Stimulated activated CD4-positive, alpha-beta T cell treated with anti-CD3 and anti-CD28 coated beads, Interleukin-4, amount 100 ng/mL, for 48 hours (primary cell): Measurements from ENCODE around the gene C1QTNF6.
A peak's percentile ranks its signal among the peaks of the same experiment; 100 is the strongest.

Source experiments
- DNase-seq, 2 donors: peaks; one replicate each; pipeline ENCODE4 v3.0.0-alpha.2; 2020; ENCODE audit warnings: low read depth in 2 of 2

The C1QTNF6 gene

DNA sequence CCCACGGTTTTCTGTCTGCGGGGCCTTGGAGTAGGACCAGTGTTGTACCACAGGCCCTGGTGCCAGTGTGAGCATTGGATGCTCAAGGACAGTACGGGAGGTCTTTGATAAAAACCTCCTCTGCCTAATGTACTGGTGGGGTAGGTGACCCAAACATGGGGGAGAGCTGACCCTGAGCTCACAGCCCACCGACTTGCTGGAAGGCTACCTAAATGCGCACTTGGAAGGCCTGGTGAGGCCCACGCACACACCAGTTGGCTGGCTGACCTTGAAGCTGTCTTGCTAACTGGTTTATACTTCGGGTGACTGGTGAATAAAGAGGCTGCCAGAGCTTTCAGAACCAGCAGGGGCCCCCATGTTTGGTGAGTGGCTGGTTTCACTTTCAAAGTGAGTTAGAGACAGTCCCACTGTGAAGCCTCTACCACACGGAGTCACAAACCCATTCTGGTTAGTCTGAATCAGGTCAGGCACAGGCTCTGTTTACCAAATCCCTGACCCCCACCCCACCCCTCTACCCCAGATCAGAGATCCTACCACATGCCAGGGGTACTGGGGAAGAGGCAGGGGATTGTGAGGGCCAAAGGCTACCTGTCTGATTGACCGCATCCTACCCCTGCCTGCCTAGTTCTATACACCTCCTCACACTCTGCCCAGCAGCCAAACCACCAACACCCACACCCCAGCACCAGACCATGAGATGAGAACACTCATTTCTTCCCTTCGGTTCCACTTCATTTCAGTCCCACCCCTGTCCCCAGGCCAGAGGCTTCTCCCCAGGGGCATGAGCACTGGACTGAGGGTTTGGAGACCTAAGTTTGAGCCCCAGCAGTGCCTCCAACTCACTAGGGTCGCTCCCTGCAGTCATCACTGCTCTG, 25.6 kb downstream of the C1QTNF6 start:
- DNase-seq: peak; percentile 57 to 71

DNA sequence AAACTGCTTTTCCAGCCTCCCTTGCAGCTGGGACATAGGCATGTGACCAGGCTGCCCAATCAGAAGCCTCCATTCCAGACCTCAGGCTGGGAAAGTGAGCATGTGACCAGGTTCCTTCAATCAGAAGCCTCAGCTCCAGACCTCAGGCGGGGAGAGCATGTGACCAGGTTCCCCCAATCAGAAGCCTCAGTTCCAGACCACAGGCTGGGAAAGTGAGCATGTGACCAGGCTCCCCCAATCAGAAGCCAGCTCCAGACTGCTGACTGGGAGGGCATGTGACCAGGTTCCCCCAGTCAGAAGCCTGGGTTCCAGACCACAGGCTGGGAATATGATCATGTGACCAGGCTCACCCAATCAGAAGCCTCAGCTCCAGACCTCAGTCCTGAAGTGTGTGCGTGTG, 26.6 kb downstream of the C1QTNF6 start:
- no peak for DNase-seq

DNA sequence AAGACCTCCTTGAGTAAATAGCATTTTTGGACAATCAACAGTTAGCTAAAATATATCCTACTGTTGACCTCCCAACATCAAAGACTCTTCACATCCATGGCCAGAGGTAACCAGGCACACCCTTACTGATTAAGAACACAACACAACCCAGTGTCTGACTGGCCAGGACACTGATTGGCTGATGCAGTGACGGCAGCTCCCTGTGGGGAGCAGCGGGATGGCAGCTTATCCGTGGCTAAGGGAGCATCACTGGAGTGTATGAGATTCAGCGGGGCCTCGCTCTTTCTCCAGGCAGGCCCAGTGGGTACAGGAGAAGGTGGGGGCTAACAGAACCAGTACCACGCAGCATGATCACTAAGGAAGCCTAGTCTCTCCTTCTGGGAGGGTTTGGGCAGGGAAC, 28.0 kb downstream of the C1QTNF6 start:
- DNase-seq: no peak

DNA sequence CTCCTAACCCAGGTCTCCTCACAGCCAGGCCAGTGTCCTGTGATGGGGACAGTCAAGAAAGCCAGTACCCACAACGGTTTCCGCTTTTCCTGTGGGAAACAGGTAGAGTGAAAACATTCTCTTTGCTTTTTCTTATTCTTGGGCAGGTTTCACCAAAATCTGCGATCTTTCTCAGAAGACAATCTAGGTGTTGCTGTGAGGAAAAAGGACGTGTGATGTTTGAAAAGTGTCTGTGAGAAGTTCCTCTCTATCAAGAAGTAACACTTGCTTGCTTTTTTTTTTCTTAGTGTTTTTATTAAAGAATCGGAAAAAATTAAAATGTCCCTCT, 29.1 kb downstream of the C1QTNF6 start:
- DNase-seq: no peak

DNA sequence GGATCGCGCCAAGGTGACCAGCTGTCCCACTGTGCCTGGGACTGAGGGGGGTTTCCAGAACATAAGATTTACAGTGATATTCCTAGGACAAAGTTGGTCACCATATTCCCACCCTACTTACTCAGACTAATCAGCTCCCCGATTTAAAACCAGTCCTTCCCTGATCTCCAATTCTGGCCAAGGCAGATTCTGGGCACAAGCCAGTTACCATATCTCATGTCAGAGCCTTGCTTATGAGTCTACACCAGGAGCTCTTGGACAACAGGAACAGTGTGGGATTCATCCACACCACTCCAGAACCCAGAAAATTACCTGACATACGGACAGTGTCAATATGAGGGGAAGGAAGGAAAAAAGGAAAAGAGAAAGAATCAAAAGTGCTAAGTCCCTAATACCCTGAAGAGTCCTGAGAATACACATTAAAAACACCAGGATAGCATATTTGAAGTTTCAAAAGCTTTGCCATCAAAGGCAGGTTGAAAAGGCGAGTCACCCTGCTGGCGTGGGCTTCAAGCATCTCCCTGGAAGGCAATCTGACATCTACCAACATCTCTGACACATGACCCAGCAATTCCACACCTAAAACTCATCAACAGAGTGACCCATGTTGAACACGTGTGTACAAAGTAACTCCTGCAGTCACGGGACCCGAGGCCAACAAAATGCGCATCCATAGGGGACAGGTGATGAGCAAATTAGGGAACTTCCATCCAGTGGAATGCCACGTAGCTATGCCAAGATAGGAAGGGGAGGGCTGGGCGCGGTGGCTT, 30.3 kb downstream of the C1QTNF6 start:
- DNase-seq: no peak

DNA sequence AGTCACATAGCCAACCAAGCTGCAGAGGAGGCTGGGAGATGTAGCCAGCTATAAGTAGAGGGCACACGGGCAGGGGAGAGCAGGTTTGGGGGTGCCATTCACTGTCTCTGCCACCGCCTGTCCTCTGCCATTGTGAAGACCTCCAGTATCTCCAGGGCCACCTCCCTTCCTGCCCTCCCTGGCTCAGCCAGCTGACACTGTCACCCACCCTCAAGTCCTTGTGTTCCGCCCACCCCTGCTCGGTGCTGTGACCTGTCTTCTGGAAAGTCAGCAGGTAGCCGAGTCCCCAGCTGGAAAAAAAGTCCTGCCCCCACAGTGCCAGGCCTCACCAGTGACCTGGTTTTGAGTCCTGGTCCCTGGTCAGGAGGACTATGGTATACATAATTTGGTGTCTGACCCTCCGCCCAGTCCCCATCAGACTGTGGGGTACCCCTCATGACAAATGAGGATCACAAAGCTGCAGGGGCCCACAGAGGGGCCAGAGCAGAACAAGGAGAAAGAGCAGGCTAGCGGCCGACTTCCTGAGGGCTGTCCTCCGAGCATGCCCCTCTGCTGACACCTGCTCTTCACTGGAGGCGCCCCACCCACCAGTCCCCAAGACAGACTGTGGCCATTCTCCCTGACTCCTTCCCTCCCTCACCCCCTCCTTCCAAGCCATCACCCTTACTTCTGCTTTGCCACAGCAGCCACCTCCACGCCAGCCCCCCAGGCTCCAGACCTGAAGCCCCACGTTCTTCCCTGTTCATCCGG, 31.2 kb downstream of the C1QTNF6 start:
- DNase-seq: no peak

DNA sequence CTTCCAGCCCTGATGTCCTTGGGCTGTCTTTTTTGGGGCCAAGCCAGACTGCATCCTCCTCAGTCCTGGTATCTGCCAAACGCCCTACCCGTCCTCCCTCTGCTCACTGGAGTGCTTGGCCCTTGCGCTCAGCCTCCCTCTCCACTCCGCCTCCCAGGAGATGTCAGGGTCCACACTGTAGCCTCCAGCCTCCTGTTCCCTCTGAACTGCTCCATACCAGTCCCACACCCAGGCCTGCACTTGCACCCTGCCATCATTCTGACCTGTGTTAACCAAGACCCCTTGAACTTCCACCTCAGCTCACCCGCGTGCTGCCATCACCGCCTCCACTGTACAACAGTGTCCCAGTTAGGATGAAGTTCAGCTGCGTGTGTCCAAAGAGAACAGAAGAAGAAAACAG, 32.1 kb downstream of the C1QTNF6 start:
- DNase-seq: no peak

DNA sequence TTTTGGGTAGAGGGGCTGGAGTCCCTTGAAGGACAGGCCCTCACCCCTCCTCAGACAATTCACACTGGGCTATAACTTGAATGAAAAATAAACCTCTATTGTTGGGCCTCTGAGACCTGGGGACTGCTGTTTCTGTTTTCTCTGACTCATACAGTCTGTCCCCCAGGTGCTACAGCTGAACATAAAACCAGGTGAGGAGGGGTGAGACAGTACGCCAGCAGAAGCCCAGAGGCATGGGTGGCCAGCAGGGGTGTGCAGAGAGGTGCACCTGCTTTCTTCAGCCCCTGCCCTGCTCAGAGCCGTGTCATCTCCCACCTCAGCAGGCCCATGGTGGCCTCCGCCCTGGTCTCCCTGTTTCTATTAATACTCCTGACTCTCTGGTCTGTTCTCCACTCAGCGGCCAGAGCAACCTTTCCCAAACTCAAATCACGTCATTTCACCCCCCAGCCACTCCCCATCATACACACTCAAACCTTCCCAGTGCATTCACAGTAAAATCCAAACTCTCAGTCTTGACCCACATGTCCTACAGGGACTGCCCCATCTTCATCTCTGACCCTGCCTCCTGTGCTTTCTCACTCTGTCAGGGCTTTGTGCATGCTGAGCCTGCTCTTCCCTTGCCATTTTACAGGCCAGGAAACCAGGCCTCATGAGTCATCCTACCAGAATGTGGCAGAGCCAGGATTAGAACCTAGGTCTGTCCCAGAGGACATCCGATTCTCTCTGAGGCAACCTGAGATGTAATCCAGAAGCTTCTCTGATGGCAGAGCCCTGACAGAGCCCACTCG, 32.9 kb downstream of the C1QTNF6 start:
- DNase-seq: no peak

DNA sequence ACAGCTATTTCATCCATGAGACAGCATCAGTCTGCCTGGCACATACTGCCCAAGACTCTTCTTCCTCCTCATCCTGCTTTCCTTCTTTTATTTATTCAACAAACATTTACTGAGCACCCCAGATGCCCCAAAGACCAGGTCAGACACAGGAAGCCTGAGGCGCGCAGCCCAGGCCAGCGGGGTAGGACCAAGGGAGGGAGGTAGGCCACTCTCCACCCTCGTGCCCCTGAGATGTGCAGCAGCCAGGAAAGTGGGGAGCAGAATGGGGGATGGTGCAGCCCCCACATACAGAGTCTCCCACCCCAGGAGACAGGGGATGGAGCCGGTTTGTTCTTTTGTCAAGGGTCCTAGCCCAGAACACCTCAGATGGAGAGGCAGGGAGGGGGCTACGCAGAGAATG, 34.1 kb downstream of the C1QTNF6 start:
- DNase-seq: no peak

DNA sequence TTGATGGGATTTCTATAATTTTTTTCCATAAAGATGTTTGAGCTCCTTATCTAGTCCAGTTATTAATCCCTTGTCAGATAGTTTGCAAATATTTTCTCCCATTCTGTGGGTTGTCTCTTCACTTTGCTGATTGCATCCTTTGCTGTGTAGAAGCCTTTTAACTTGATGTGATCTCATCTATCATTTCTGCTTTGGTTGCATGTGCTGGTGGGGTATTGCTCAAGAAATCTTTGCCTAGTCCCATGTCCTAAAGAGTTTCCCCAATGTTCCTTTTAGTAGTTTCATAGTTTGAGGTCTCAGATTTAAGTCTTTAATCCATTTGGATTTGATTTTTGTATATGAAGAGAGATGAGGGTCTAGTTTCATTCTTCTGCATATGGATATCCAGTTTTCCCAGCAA, 36.6 kb downstream of the C1QTNF6 start:
- DNase-seq: no peak

DNA sequence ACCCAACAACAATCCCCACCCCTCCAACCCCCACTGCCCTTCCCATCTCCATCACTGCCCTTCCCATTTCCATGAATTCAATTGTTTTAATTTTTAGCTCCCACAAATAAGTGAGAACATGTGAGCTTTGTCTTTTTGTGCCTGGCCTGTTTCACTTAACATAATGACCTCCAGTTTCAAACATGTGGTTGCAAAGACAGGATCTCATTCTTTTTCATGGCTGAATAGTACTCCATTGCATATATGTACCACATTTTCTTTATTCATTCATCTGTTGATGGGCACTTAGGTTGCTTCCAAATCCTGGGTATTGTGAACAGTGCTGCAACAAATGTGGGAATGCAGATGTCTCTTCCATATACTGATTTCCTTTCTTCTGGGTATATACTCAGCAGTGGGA, 37.3 kb downstream of the C1QTNF6 start:
- no peak for DNase-seq

DNA sequence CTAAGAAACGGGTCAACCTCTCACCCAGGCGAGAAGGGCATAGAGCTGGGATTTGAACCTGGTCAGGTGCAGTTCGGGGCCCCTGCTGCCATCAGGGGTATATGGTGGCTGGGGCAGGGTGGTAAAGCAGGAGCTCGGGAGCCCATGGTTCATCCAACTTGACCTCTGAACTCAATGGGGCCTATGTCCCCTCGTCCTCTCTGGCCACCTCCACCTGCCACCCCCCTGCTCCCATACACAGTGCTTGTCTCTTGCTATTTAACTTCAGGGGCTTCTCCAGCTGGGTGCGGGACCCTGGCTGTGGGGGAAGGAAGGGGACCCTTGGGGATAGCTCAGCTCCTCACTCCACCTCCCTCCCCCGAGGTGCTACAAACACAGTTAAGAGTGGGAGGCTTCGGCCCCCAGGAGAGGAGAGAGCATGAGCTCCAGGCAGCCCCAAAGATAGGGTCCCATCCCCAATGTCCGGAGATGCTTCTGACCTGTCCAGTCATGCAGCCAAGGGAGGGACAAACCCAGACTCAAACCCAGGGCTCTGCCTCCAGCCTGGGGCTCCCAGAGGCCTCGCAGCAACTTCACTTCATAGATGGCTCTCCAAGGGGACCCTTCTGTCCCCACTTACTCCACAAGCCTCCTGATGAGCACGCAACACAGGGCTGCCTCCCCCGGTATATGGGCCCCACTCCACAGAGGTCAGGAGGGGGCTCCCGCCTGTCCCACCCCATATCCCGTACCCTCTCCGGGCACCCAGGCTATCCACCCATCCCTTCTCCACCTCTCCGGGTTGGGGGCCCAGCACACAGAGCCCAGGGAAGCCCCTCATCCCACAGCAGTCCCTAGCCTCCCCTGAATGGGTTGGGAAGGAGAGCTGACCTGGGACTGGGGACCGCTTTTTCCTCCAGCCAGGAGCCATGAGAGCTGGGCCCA, 39.0 kb downstream of the C1QTNF6 start:
- no peak for DNase-seq

DNA sequence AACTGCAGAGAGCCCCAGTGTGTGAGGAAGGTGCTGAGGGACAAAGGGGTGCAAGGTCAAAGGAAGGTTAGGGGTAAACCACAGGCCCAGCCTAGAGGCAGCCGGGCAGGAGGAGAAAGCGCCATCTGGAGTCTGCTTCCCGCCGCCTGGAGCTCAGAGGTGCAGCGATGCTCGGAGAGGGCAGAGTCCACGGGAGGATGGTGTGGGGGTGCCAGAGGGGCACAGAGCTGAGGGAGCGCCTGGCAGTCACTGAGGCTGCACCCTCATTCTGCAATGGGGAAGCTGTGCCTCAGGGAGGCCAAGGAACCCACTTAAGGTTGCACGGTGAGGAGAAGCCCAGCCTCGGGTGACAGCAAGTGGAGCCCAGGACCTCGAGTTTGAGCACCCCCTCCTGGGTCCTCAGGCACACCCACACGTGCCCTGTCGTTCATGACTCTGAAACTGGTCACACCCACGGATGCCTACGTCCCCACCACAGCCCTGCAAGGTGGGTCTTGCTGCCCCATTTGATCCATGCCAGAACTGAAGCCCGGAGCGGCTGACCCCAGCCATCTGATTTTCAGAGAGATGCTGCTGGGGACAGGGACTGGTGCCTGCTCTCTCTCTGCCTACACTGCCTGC, 39.9 kb downstream of the C1QTNF6 start:
- DNase-seq: no peak

DNA sequence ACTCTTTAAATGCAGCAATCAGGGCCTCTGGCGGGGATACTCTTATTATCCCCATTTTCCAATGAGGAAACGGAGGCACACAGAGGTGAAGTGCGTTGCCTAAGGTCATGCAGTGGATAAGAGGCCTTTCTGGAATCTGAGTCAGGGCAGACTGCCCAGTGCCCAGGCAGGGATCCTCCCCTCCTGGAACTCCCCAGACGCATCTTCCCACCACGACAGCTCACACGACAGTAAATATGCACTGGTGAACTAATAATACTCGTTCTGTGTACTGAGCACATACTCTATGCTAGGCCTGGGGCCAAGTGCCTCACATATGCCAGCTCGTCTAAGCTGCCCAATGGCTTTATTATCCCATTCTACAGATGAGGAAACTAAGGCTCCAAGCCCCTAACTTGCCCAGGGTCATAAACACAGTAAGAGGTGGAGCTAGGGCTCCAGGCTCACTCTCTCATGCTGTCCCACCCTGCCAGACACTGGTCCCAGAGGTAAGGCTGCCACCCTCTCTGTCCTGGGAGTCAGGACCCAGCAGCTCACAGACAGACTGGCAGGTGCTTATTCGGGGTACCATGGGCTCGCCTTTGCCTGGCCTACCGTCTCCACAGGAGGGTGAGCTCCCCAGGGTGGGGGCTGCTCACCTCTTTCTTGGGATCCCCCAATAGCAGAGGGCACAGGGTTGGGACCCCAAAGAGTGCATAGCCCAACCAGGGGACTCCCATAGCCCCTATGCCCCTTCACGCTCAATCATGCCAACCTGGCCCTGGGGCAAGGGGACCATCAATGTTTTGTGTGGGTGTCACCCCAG, 40.7 kb downstream of the C1QTNF6 start:
- no peak for DNase-seq

DNA sequence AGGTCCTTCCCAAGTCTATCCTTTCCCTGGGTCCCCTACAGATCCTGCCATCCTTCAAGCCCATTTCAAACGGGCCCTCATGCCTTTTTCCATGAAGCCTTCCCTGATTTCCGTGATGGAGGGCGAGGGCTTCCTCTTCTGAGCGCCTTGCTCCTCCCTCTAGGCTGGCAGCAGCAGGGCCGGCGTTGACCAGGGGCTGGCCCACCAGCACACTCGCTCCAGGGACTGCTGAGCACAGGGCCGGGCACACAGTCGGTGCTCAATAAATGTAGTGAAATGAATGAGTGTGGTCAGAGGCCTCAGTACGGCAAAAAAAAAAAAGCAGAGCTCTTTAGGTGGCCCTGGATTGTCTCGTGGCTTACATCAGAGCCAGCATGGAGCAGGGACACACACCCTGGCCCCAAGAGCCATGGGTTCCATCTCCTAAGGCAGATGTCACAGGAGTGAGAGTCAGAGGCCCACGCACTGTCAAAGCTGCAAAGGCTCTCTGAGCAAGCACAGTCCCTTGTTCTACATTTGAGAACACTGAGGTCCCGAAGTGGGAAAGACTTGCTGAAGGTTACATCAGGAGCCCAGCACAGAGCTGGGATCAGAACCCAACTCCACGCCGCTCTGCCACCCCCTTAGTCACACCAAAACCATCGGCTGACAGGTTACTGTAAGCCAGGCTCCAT, 41.4 kb downstream of the C1QTNF6 start:
- no peak for DNase-seq

DNA sequence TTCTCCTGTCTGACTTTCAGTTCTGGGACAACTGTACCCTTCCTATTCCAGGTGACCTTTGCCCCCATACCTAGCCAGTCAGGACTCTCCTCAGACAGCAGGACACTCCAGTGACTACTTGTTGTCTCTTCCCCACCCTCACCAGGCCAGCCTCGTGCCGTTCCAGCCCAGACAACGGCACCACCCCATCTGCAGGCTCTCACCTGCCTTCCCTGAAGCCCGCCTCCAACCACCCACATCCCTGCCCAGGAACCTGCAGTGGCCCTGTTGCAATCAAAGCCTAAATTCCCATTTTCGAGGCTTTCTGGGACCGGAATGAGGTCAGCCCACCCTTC, 42.0 kb downstream of the C1QTNF6 start:
- no peak for DNase-seq

DNA sequence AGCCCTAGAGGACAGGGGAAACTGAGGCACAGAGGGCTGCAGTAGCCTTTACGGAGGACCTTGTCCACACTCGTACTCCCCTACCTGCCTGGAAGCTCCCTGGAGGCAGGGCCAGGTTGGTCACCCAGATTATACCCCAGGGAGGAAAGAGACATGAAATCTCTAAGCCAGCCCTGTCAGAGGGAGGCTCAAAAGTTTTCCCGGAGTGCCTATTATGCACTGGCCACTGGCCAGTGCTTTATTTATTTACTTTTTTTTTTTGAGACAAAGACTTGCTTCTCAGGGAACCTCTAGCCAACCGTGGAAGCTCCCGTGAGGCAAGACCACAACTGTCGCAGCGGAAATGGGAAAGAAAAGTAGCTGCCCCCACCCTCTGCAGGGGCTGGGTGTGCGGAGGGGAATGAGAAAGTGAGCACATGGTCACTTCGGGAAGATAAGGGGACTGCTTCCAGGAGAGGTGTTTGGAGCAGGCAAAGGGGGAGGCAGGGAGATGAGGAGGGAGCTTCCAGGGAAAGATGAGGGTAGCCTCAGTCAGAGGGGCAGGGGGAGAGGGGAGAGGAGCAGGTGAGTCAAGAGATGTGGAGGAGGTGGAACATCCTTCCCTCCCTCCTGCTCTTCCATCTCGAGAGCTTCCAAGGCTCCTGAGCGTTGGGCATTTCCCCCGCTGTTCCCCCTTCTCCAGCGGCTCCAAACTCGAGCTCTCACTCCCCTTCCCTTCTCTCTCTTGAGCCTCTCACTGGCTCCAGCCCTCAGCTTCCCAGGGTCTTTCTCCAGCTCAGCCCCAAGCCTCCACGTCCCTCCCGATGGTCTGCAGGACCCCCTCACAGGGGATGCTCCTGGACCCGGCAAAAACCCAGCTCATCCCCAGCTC, 42.6 kb downstream of the C1QTNF6 start:
- no peak for DNase-seq

DNA sequence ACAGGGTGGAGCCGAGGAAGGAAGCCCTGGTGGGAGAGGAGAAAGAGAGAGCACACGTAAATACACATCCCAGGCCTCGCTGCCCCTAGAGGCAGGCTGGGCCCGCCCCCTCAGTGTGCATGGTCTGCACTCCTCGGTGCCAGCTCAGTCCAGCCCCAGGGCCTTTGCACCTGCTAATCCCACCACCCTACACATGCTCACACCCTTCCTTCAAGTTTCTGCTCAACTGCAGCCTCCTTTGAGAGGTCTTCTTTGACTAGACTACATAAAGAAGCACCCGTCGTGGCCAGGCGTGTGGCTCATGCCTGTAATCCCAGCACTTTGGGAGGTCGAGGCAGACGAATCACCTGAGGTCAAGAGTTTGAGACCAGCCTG, 43.9 kb downstream of the C1QTNF6 start:
- no peak for DNase-seq
